GM12865 (cell line): Measurements from ENCODE around the gene PPM1N.

Experiments used
- DNase-seq: peaks from one replicate; pipeline ENCODE4 v3.0.0; 2010; ENCODE audit warnings: low read depth
- H3K4me3 ChIP-seq: 2 replicates; pipeline ENCODE4 v1.5.1; 2011; ENCODE audit warnings: mild to moderate bottlenecking, low read depth, low read length, control low read depth
- TF ChIP-seq, protein P1 (sequence below): IDR thresholded peaks from 2 replicates; pipeline ENCODE4 v1.5.1; 2011; ENCODE audit warnings: low read length, control low read depth, low read depth, inconsistent platforms; ENCODE audit not compliant: insufficient read depth; ENCODE audit errors: missing control alignments

Gene PPM1N

DNA sequence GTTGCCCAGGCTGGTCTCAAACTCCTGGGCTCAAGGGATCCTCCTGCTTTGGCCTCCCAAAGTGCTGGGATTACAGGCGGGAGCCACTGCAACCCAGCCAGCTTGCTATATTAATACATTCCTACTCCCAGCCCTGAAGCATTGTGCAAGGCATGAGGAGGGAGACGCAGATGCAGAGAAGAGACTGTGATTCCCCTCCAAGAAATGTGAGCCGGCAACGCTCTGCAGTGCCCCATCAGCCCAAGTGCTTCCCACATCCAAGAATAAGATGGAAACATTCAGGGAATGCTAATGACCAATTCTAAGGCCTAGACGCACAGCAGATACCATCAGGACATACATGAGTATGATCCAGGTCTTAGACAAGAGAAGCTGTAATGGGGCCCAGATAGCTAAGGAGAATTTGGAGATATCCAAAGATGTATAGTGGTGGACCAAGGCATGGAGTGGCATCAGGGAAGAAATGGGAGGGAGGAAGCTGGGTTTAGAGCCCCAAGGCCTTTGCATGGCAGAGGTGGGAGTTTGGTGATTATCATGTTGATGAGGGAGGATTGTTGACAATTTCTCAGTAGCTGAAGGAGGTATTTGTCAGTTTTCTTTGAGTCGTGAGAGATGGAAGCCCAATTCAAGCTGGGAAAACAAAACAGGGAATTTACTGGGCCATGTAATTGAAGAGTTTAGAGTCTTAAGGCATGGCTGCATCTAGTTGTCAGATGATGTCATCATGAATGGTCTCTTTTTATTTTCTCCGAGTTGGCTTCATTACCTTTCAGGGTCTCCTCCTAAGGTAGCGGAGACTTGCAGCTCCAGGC lies 2.9 kb downstream of the PPM1N start:
- no peak for DNase-seq
- TF ChIP-seq, protein P1, sequence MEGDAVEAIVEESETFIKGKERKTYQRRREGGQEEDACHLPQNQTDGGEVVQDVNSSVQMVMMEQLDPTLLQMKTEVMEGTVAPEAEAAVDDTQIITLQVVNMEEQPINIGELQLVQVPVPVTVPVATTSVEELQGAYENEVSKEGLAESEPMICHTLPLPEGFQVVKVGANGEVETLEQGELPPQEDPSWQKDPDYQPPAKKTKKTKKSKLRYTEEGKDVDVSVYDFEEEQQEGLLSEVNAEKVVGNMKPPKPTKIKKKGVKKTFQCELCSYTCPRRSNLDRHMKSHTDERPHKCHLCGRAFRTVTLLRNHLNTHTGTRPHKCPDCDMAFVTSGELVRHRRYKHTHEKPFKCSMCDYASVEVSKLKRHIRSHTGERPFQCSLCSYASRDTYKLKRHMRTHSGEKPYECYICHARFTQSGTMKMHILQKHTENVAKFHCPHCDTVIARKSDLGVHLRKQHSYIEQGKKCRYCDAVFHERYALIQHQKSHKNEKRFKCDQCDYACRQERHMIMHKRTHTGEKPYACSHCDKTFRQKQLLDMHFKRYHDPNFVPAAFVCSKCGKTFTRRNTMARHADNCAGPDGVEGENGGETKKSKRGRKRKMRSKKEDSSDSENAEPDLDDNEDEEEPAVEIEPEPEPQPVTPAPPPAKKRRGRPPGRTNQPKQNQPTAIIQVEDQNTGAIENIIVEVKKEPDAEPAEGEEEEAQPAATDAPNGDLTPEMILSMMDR, result no peak
- H3K4me3 ChIP-seq, result no peak overlapping the region

DNA sequence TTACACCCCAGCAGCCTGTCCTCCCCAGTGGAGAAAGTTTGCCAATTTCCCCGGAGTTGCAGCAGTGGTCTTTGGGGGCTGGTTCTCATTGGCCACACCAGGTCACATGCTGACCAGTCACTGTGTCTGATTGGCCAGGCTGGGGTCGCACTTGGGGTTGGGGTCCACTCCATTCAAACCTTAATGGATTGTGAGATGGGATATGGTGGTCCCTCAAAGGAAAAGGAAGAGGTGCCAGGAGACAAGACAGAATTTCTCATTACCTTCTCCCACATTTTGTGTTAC lies 3.4 kb downstream of the PPM1N start:
- H3K4me3 ChIP-seq, result no peak overlapping the region
- no peak for DNase-seq
- TF ChIP-seq, protein P1, result no peak

DNA sequence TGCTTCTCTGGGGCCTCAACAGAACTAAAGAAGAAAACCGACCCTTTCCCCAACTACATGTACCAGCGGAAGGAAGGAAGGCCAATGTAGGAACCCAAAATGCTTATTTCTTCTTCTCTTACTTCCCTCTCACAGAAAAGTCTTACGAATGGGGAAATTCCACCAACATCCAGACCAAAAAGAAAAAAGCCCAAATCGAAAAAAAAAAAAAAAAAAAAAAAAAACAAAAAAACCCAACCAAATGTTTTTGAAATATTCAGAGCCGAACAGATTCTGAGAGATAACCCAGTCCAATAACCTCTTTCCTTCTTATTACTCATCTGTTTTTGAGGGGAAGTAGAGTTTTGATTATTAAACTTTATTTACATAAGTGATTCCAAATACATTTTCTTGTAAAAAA lies 3.9 kb downstream of the PPM1N start:
- TF ChIP-seq, protein P1, result no peak
- DNase-seq, result no peak
- H3K4me3 ChIP-seq, result no peak overlapping the region

- TF ChIP-seq, protein P1, result no peak
- no peak for DNase-seq
- H3K4me3 ChIP-seq, result no peak overlapping the region
Measured at GRCh38 chr19:45503909-45504308, 5.7 kb downstream of the PPM1N start.

GRCh38 chr19:45505151-45505995 lies 7.1 kb downstream of the PPM1N start:
- no peak for DNase-seq
- TF ChIP-seq, protein P1, result no peak

DNA sequence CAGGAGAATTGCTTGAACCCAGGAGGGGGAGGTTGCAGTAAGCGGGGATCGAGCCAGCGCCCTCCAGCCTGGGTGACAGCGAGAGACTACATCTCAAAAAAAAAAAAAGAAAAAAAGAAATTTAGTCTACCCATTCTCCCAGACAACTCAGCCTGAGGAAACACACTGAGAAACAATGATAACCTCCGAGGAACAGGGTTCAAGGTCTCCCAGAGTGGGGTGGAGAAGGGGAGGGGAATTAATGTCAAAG lies 7.7 kb downstream of the PPM1N start:
- peak overlapping the region; percentile 95 for H3K4me3 ChIP-seq
- DNase-seq, result no peak
- TF ChIP-seq, protein P1, result no peak

More at GRCh38 chr19:45505151-45505995, 7.1 kb downstream of the PPM1N start:
- peak overlapping the region; percentile 95; the same call in 1 of the 2 replicates for H3K4me3 ChIP-seq
